SKM-1 (cell line): ENCODE data around the gene WDR7.
"Not testable (repeated sequence)": the region's sequence is repeated elsewhere in the genome, so short reads cannot be mapped to it uniquely, and the experiment has no call there.

Experiments used
- DNase-seq: peaks from one replicate; lab custom pipeline; 2025; ENCODE audit not compliant: unreplicated experiment; lab: John Stamatoyannopoulos, UW

WDR7 gene

DNA sequence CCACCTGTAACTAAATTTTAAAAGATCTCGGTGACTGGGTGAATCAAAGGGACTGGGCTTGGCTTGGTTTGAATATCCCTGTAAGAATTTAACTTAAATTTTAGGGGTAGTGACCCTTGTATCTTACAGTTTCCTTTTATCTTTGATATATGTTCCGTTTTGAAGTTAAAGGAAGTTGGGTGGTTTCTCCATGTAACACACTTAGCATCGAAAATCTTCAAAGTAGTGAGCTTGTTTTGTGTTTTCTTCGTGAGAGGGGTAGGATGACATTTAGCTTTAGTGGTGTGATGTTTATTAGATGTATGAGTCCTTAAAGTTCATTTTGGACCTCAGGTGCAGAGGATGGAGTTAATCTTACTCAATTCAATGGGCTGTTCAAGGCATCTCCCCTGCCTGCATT lies 1.6 kb downstream of the WDR7 start:
- DNase-seq, result no peak

DNA sequence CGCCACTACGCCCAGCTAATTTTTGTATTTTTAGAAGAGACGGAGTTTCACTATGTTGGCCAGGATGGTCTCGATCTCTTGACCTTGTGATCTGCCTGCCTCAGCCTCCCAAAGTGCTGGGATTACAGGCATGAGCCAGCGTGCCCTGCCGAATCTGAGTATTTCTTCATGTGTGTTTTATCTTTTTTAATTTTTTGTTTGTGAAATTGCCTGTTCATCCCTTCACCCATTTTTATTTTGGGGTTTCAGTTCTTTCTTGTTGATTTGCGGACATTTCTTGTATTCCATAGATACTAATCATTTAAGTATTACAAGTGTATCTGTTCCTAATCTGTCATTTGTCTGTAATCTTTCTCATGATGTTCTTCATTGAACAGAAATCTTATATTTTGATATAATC lies 3.1 kb downstream of the WDR7 start:
- not testable (repeated sequence) for DNase-seq

DNA sequence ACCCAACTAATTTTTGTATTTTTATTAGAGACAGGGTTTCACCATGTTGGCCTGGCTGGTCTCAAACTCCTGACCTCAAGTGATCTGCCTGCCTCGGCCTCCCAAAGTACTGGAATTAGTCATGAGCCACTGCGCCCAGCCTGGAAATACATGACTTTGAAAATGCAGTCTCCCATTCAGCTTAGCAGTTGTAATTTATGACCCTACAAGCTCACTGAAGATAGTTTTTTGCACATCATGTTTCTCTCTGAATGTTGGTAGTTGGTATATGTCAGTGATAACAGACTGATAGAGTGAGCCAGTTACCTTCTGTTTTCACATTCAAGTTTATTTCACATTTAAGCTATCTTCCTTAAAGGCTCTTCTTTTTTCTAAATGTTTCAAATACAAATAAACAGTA lies 7.1 kb downstream of the WDR7 start:
- DNase-seq, result no peak

DNA sequence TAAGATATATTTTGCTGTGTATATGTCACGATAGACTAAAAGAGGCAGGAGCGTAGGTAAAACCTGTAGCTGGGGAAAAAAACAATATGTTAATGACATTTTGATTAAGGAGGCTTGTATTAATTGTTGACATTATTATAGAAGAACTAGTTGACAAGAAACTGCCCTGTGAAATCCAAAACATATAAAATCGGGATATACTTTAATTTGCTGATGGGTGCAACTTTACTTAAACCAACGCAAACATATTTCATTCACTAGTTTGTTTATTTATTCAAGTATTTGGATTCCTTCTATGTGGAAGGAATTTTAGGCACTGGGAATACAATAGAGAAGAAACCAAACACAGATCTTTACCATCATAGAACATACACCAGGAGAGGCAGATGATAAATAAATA lies 8.0 kb downstream of the WDR7 start:
- DNase-seq, result no peak

DNA sequence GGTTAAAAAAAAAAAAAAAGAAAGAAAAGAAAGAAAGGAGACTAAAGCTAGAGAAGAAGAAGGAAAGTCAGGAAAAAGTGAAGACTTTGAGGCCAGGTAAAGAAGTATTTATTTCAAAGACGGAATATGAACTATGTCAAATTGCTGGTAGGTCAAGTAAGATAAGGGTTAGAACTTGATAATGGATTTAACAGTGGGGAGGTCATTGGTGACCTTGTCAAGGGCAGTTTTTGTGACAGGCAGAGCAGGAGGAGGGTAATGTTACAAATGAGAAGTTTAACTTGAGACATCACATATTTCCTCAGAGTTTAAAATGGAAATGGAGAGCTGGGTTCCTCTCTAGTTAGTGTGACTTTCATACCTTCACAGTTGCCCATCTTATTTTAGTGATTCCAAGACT lies 9.5 kb downstream of the WDR7 start:
- DNase-seq, result no peak

DNA sequence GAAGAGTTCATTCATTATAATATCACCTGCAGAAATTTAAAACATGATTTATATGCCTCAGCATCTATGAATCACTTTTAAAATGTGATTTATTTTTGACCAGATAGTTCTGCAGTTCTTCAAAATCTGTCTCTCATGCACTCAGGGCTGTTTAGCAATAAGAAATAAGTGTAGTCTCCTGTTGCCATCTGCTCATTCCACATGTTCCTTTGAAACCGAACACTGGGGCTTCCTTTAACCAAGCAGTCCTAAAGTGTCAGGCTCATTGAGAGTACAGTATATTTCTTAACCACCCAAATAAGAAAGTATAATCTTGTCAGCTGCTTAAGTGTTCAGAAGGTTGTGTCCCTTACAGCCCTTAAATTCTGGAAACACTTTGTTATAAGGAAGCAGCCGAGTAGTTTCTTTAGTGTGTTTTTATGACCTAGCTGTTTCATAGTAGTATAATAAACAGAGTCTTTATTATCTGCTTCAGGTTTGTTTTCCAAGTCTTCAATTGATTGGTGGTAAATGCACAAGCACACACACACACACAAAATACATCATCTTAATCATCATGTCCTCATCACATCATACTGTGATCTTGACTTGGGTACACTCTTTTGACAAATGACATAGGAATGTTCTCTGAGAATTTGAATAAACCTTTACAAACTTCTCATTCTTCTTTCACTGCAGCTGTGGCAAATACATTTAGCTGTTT lies 10.4 kb downstream of the WDR7 start:
- no peak for DNase-seq

DNA sequence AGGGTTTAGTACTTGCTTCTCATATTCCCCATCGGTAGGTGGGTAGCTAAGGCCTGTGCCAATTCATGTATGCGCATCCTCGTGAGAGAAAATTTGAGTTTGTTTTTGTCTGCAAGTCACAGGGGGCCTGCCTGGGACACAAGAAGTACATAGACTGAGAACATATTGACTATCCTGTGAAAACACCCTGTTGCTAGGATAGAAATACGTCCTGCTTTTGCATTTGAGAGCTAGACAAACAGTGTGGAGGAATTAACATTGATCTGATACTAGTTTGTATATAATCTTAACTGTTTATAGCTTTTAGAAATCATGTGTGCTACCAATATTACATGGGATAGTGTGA lies 10.9 kb downstream of the WDR7 start:
- DNase-seq, result no peak

DNA sequence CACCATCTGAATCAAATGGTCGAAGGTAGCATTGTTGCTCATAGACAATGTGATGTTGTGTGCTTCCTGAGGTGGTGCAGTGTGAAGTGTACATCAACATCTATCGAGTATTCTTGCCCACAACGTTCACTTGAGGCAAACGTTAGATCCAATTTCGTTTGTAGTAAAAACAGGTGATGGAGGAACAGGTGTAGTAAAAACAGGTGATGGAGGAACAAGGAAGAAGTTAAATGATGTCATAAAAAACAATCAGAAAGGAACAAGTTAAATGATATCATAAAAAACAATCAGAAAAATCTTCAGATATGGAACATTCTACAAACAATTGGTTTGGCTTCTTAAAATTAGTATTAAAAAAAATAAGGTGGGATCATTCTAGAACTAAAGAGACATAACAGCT lies 11.3 kb downstream of the WDR7 start:
- no peak for DNase-seq

DNA sequence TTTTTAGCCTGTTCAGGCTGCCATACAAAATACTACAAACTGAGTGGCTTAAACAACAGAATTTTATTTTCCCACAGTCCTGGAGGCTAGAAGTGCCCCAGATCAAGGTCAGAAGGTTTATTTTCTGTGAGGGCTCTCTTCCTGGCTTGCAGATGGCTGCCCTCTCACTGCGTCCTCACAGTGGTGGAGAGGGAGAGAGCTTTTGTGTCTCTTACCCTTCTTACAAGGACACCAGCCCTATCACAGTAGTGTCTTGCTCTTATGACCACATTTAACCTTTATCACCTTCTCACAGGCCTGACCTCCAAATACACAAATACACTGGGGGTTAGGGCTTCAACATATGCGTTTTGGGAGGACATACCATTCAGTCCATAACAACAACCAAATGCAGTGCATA lies 11.7 kb downstream of the WDR7 start:
- DNase-seq, result no peak

DNA sequence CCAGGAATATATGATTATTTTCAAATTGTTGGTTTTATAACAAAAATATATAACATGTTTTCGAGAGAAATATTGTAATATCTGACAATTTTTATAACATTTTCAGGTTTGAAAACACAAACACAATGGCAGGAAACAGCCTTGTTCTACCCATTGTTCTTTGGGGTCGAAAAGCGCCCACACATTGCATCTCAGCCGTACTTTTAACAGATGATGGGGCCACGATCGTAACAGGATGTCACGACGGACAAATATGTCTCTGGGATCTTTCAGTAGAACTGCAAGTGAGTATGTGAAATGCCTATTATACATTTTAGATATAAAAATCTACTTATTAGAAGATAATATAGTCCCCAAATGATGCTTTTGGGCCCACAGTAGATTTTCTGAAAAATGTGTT lies 21.2 kb downstream of the WDR7 start:
- no peak for DNase-seq

DNA sequence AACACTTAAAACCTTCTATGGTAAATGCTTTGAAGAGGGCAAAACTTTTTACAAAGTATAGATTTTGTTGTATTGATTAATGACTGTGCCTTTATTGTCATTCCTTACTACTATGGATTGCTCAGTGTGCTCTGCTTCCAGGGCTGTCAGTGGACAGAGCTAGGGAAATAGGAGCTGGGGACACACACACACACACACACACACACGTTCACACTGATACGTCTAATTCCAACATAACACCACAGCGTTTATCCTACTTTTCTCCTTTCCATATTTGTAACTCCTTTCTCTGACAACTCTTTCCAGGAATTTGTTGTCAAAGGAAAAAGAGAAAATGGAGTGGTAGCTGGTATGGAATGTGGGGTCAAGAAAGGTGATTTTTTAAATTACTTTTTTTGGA lies 21.8 kb downstream of the WDR7 start:
- DNase-seq, result no peak

DNA sequence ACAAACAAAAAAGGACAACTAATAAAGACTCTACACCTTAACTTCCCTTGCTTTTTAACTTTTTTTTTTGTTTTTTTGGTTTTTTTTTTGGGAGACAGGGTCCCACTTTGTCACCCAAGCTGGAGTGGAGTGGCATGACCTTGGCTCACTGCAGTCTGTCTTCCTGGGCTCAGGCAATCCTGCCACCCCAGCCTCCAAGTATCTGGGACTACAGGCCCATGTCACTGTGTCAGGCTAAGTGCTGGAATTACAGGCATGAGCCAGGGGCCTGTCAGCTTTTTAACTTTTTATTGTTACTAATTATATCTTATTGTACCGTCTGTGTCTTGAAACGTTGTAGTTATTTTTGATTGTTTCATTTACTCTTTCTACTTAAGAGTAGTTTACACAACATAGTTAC lies 25.5 kb downstream of the WDR7 start:
- DNase-seq, result no peak

DNA sequence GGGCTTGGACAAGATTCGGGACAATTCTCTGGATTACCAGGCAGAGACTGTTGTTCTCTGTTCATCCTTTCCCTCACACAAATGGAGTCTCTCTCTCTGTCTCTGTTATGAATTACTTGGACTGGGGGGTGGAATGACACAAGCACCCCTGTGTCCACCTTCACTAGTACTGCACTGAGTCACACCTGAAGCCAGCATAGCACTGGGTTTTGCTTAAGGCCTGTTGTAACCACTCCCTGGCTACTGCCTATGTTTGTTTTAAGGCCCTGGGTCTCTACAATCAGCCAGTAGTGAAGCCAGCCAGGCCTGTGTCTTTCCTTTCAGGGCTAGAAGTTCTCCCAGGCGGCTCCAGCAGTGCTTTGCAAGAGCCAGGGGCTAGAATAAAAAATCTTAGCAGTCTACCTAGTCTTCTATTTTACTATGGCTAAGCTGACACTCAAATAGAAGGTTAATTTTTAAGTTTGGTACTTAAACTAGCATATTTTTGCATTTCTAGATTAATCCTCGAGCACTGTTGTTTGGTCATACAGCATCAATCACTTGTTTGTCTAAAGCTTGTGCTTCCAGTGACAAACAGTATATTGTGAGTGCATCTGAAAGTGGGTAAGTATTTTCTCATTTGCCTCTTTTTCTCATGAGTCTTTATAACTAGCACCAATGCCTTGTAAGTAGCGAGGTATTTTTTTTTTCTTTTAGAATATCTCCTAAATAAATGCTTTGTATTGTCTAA lies 27.8 kb downstream of the WDR7 start:
- DNase-seq, result no peak

DNA sequence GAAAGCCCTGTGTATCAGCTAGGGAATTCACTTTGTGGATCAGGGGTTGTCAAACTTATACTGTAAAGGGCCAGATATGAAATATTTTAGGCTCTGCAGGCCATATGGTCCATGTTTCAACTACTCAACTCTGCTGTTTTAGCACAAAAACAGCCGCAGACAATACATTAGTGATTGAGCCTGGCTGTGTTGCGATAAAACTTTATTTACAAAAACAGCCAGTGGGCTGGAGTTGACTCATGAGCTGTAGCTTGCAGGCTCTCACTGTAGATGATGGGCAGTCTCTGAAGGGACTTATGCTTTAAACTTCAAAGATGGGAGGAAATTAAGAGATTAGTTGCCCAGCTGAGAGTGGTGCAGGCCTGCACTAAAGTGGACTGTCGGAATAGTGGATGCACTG lies 33.1 kb downstream of the WDR7 start:
- no peak for DNase-seq

DNA sequence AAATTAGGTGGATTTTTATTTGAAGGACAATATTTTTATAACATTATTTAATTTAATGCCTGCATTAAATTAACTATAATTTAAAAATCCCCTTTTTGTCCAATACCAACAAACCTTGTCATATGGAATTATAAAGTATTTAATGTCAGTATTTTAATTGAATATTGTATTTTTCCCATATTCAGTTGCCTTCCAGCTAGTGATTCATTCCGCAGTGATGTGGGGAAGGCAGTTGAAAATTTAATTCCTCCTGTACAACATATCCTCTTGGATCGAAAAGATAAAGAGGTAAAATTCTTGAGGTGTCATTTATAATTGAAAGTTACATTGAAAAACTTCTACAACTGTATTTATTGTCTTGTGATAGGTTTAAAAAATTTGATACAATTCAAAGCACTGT lies 40.4 kb downstream of the WDR7 start:
- no peak for DNase-seq

DNA sequence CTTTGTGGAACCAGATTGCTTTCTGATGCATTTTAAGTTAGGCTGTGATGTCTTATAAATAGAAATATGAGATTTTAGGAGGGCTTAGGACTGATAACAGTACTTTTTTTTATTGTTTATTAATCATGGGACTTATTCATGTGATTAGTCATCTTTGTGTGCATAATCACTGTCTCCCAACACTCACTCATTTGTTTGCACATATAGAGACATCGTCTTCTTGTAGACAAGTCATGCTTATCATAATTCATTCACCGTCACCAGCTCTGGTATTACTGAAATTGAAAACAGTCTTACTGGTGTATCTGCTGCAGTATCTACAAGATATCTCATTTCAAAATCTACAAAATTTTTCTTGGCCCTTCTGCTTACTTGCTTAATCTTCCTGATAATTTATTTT lies 45.8 kb downstream of the WDR7 start:
- no peak for DNase-seq

DNA sequence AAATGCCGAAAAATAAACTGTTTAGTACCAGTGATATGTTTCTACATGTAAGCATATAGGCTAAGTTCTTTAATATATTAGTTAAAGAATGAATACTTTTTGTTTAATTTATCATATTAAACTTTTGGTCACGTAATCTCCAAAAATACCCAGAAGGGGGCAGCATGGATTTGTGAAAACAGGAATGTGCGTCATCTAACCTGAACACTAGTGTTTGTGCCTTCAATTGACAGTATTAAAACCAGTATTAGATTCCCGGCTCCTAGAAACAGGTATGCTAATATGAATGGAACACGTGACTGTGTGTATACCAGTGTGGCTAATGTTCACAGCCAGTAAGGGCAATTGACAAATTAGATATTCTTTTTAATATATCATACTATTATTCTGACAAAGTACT lies 51.8 kb downstream of the WDR7 start:
- no peak for DNase-seq

DNA sequence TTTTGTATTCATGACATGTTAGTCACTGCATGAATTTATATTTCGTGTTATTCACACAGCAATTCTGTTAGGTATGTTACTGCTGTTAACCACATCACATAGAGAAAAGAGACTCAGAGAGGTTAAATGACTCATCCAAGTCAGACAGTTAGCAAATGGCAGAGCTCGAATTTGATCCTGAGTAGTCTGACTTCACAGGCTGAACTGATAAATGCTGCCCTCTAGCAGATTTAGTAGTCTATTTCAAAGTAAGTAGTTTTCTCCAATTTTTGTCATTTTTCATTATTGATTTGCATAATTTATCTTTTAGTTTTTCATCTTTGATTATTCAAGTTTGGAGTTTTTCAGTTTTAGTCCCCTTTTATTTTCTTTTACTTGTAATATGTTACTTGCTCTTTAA lies 58.3 kb downstream of the WDR7 start:
- DNase-seq, result peak; percentile 18

DNA sequence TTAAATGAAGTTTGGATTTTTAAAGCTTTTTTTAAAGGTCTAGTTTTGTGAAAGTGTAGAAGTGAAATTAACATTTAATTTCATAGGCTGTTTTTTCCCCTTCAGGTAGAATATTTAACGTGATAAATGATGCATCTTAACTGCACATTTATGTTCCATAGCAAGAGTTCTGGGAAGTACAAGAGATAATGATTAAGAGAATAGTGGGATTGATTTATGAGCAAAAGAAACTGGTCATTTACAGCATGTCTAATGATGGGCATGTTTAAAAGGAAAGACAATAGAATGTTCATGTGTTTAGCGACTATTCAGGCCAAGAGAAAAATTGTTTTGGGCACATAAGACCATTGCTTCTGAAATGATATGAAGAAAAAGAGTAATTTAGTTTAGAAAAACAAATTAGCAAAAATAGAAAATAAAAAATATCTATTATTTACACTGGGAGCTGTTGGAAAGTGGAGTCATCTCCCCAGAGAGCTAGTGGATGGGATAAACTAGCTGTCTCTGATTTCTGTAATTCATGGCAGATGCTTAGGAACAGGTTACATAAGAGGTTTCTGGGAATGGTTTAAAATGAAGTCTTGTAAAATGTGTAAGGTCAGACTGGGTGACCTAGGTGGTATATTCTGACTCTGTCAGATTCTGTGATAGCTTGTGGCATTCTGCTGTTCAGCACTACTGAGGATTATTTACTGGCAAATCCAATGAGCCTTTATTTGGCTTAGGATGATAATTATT lies 60.7 kb downstream of the WDR7 start:
- no peak for DNase-seq

DNA sequence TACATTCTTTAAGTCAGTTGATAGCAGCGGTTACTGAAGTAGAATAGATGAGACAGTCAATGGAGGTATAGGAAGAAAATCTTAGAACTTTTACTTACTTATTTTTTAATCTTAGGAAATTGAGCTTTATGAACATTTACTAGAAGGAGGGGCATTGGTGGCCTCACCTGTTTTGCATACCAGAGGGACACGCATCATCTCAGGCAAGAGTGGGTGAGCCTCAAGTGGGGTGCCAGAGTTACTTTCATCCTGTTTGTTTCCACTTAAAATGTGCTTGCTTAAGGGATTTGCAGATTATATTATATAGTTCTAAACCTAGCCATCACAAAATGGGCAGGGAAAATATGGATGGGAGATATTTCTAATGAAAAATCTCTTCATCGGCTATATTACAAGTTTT lies 61.6 kb downstream of the WDR7 start:
- DNase-seq, result no peak

DNA sequence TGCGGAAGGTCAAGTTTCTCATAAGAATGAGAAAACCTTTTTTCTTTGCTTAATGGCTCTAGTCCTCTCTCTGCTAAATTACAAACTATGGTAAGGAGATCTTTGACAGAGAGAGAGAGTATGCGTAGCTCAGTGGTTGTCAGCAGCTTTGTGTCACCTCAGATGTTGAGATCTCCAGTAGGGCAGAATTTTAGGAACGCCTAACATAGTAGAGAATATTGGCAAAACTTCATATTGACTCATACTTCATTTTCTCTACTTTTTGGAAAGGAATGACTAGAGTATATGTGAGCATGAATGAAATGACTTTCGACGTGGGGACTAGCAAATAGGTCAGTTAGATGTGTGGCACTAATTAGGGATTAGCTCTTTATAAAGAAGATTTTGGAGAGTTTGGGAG lies 64.0 kb downstream of the WDR7 start:
- no peak for DNase-seq

DNA sequence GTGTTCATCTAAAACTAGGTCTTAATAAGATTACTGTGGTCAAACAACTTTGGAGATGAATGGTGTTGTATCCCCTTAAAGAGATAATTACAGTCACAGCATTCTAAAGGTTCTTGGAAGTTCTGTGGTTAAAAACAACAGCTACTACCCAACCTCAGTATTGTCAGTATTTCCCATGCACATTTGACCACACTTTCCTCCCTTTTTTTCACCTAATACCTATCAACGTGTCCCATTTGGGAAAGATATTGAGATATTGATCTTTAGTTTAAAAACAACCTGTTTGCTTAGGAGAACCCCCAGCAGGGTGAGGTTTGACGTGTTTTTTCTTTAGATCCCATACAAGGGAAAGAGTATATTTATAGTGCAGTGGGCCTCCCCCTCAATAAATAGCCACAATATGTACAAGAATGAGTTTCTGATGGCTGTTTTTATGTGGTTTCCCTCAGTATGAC lies 65.6 kb downstream of the WDR7 start:
- no peak for DNase-seq
